Activated naive CD4-positive, alpha-beta T cell treated with anti-CD3 and anti-CD28 coated beads, Interleukin-2, amount 50 U/mL, for 16 hours (primary cell): ENCODE results near the gene NPIPB6.
A peak's percentile ranks its signal among the peaks of the same experiment; 100 is the strongest.
"Not testable (repeated sequence)": the region's sequence is repeated elsewhere in the genome, so short reads cannot be mapped to it uniquely, and the experiment has no call there.

Source experiments
- DNase-seq: peaks from one replicate; pipeline ENCODE4 v3.0.0-alpha.2; 2020

Gene NPIPB6

GRCh38 chr16:28363408-28363807, at the start of gene NPIPB6:
NPIPB6 (minus strand) TSS chr16:28363508; CDS start chr16:28362822, 686 bp downstream.
- DNase-seq: not testable (repeated sequence)

- DNase-seq: not testable (repeated sequence)
Measured at GRCh38 chr16:28403220-28404072, 40.1 kb upstream of the NPIPB6 start, which contains the start of gene EIF3CL. EIF3CL (minus strand) TSS chr16:28403841; CDS start chr16:28403618, 223 bp downstream.

- DNase-seq: not testable (repeated sequence)
Measured at GRCh38 chr16:28392054-28392453, 28.7 kb upstream of the NPIPB6 start.

DNA sequence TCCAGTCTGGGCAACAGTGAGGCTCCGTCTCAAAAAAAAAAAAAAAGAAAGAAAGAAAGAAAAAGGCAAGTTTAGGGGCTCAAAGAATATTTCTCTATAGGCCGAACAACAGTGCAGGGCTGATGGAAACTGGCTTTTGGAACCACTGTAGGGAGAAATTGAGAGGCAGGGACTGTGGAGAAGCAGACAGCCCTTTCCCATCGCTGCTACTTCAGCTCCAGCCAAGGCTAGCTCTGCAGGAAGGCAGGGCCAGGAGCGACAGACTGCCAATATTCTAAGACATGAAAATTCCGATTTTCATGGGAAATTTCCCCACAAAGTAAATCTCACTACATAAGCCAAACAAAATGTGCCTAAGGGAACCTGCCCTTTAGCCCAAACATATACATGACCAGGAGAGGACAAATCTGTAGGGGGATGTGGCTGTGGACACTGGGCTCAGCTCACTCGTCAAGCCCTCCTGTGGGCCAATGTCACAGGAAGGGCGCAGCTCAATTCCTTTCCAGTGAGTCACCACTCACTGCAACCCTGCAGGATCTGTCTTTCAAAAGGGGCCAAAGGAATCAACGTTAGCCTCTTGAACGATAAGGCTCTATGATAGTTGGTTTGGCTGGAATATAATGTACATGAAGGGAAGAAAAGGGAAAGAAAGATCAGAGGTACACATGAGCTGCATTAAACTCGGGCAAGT, 19.0 kb upstream of the NPIPB6 start:
- not testable (repeated sequence) for DNase-seq

GRCh38 chr16:28377822-28378221, 14.5 kb upstream of the NPIPB6 start:
- not testable (repeated sequence) for DNase-seq

GRCh38 chr16:28377108-28377625, 13.9 kb upstream of the NPIPB6 start:
- not testable (repeated sequence) for DNase-seq

DNA sequence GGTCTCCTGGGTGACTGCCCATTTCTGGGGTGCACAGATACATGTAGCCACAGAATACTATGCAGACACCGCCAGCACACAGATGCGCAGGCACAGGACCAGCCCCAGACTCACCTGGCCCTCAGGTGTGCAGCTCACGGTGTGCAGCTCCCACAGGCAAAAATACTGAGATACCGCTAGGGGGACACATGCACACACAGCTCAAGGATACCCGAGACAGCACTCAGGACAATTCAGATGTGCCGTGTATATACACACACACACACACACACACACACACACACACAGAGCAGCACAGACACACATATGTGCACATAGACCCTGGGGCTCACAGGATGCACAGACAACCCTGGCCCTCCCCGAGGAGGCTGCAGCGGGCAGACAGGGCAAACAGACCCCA, 11.8 kb upstream of the NPIPB6 start:
- DNase-seq: not testable (repeated sequence)

DNA sequence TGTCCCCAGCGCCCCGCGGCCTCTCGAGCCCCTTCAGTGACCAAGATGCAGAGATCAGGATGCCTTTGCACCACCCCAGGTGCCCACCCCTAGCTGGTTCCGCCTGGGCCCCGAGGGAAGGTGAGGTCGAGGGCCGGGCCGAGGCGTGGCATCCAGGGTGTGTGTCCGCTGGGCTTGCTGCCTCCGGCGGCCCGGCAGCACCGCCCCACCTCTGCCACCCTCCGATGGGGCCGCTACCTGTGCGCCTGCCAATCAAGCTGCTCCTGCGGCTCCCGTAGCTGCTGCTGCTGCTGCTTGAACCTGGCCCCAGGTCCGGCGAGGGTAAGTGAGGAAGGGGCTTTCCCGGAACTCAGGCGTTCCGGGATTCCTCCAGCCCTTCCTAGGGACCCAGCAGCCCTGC, 11.0 kb upstream of the NPIPB6 start:
- not testable (repeated sequence) for DNase-seq

DNA sequence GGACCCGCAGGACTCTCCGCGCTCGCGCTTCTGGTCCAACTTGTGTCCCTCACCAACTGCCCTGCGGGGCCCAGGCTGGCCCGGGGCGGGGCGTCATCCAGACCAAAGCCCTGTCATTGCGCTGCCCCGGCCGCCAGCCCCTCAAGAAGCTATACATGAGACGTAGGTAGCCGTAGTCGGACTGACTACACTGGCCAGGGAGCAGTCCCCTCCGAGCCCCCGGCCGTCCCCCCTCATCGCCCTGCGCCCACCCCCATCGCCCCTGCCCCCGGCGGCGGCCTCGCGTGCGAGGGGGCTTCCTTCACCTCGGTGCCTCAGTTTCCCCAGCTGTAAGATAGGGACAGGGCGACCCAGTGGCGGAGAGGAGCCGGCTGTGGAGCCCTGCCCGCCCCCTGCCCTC, 4.6 kb upstream of the NPIPB6 start:
- not testable (repeated sequence) for DNase-seq

DNA sequence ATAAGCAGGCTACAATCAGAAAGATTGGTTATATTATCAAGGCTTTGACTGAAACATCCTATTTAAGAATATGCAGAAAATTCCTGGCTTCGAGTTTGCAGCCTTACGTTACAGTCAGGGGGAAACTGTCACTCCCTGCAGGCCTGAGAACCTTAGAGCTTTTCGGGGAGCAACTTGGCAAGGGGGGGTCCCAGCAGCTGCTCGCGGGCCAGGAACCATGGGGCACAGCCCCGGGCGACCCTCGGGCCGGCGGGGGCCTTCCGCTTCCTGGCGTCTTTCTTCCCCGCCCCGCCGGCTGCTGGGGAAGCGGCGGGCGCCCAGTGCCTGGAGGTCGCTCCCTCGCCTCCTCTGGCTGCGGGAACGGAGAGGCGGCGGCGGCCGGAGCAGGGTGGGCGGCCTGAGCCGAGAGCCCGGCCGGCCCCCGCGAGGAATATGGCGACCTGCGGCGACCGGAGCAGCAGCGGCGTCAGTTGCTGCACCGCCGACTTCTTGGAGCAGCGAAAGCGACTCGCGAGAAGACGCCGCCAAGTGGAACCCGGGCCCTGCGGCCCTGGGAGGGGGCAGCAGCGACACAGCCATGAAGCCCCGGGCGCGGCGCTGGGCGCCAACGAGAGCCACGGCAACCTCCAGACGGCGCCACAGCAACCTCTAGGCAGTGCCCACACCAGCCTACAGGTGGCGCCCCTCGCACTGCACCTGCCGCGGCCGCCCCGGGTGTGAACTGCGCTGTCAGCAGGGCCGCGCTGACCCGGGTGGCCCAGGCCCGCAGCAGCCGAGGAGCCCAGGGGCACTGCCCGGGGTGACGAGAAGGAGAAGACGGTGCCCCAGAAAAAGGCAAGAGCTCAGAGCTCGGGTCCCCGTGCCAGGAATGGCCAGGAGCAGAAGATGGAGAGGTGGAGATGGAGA, 1.2 kb upstream of the NPIPB6 start:
- DNase-seq: not testable (repeated sequence)

DNA sequence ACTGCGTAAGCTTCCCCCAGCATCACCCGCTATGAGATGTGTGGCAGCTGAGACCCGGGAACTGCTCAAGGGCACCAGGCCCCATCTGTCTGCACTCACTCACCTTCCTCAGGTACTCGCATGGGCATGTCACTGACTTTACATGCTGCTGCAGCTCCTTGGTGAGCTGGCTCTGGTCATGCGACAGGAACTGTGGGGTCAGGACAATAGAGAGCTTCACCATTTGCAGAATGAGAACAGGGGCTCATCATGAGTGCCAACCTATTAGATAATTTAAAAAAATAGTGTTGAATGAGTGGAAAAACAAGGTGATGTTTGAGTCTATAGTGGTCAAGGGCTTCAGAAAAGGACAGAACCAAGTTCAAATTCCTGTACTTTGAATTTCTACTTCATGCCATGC, 708 bp downstream of the NPIPB6 start:
- not testable (repeated sequence) for DNase-seq

- not testable (repeated sequence) for DNase-seq
Measured at GRCh38 chr16:28338230-28338629, 25.1 kb downstream of the NPIPB6 start.

GRCh38 chr16:28336940-28337710, 26.2 kb downstream of the NPIPB6 start:
- not testable (repeated sequence) for DNase-seq

DNA sequence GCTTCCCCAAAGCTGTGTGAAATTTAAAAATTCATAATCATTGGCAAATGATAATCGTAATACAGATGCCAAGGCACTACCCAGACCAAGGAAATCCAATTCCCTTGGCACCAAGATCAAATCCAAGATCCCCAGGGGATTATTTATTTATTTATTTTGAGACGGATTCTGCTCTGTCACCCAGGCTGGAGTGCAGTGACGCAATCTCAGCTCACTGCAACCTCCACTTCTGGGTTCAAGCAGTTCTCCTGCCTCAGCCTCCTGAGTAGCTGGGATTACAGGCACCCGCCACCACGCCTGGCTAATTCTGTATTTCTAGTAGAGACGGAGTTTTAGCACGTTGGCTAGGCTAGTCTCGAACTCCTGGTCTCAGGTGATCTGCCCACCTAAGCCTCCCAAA, 27.6 kb downstream of the NPIPB6 start:
- DNase-seq: not testable (repeated sequence)

DNA sequence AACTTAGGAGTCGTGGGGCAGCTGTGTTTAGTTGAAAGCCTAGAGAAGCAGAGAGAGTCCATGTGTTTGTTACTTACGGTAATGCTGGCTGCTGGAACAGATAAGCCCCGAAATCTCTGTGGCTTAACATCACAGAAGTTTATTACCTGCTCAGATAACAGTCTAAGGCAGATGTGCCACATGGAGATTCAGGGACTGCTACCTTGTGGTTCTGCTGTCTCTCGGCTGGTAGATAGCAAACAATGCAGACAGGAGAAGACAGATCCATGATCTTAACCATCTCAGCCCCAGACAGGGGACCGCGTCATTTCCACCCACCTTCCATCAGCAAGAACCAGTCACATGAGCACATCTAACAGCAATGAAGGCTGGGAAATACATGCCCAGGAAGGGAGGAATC, 30.7 kb downstream of the NPIPB6 start:
- DNase-seq: not testable (repeated sequence)

DNA sequence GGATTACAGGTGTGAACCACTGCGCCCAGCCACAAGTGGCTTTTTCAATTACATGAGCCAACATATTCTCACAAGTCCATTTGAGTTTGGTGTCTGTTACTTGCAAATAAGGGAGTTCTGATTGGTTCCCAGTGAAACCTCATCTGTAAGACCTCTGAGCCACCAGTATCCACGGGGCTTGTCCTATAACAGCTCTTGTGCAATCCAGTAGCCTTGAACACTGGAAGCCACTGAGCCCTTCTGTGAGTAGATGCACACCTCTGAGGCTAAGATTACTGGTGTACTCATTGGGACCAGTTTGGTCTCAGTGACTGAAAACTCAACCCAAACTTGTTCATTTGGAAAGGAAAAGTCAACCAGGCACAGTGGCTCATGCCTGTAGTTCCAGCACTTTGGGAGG, 32.3 kb downstream of the NPIPB6 start:
- DNase-seq: not testable (repeated sequence)

- not testable (repeated sequence) for DNase-seq
Measured at GRCh38 chr16:28330232-28330631, 33.1 kb downstream of the NPIPB6 start.

- DNase-seq: peak; percentile 72
Measured at GRCh38 chr16:28326881-28327610, 36.3 kb downstream of the NPIPB6 start.

DNA sequence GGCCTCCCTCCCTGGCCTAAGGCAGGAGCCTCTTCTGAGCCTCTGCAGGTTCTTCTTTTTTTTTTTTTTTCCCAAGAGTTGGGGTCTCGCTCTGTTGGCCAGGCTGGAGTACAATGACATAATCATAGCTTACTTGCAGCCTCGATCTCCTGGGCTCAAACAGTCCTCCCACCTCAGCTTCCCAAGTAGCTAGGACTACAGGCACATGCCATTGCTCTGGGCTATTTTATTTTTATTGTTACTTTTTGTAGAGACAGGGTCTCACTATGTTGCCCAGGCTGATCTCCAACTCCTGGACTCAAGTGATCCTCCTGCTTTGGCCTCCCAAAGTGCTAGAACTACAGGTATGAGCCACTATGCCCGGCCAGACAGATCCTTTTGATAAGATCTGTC, 38.4 kb downstream of the NPIPB6 start:
- DNase-seq: no peak

- DNase-seq: no peak
Measured at GRCh38 chr16:28324235-28324886, 38.9 kb downstream of the NPIPB6 start.
